Fibroblast of lung (primary cell): Measurements from ENCODE around the gene SLF2.

Experiments used
- EZH2 ChIP-seq: IDR thresholded peaks from 2 replicates; pipeline ENCODE4 v1.5.1; 2012; ENCODE audit warnings: low read length, control low read depth, mild to moderate bottlenecking; ENCODE audit errors: missing control alignments
- TF ChIP-seq, protein P1 (sequence below), 2 donors: IDR thresholded peaks in 1 of 2; conservative IDR thresholded peaks in 1 of 2; 1 replicate in 1 of 2; 2 replicates in 1 of 2; pipeline ENCODE4 v1.5.1; 2011 to 2012; ENCODE audit warnings: low read length in 2 of 2, control low read depth in 1 of 2, inconsistent platforms in 1 of 2, low read depth in 1 of 2, mild to moderate bottlenecking in 1 of 2

DNA sequence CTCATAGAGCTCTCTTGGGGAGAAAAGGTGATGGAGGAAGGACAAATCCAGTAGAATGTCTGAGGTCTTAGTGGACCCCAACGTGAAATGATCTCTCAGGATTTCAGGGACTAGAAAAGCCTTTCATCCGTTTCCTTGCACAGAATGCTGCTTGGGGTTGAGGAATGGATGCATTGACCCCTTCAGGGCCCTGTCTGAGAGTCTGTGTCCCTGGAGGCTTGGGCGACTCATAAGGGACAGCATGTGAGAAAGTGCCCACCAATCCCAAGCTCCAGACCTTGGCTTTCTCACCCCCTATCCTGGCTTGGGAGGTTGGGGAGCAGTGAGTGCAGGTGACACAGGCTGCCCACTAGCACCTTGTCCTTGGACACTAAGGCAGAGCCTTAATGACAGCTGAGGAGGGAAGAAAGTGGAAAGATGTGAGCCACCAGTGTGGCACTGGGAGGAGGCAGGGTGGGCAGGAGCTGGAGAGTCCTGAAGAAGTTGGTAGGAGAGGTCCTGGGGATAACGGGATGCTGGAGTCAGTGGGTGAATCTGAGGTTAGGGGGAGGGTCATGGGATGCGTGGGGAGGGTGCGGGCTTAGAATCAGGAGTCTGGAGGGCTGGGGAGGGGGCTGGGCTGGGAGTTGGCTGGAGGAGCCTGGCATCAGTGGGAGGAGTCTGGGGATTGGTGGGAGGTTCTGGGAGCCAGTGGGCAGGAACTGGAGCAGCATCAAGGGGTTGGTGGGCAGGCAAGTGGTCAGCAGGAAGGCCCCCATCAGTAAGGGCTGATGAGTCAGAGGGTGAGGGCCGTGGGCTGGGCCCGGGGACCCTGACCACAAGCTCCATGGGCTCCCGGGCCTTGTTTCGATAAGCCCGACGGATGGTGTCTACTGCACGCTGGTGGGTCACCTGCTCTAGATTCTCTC lies 95.4 kb downstream of the SLF2 start:
- TF ChIP-seq, protein P1, sequence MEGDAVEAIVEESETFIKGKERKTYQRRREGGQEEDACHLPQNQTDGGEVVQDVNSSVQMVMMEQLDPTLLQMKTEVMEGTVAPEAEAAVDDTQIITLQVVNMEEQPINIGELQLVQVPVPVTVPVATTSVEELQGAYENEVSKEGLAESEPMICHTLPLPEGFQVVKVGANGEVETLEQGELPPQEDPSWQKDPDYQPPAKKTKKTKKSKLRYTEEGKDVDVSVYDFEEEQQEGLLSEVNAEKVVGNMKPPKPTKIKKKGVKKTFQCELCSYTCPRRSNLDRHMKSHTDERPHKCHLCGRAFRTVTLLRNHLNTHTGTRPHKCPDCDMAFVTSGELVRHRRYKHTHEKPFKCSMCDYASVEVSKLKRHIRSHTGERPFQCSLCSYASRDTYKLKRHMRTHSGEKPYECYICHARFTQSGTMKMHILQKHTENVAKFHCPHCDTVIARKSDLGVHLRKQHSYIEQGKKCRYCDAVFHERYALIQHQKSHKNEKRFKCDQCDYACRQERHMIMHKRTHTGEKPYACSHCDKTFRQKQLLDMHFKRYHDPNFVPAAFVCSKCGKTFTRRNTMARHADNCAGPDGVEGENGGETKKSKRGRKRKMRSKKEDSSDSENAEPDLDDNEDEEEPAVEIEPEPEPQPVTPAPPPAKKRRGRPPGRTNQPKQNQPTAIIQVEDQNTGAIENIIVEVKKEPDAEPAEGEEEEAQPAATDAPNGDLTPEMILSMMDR (conservative IDR thresholded peaks at IDR 0.05 in 1 of 2, IDR thresholded peaks at IDR 0.05 in 1 of 2; ENCODE audit: low read depth in 1 of 2, low read length in 2 of 2): no peak
- TF ChIP-seq EZH2: no peak
